Stromal cell of bone marrow (primary cell): ENCODE data around the gene CARD19.
"Not testable (repeated sequence)": the region's sequence is repeated elsewhere in the genome, so short reads cannot be mapped to it uniquely, and the experiment has no call there.

Source experiments
- DNase-seq: peaks from one replicate; pipeline ENCODE4 v3.0.0-alpha.2; 2012; ENCODE audit warnings: low read depth

Gene CARD19

DNA sequence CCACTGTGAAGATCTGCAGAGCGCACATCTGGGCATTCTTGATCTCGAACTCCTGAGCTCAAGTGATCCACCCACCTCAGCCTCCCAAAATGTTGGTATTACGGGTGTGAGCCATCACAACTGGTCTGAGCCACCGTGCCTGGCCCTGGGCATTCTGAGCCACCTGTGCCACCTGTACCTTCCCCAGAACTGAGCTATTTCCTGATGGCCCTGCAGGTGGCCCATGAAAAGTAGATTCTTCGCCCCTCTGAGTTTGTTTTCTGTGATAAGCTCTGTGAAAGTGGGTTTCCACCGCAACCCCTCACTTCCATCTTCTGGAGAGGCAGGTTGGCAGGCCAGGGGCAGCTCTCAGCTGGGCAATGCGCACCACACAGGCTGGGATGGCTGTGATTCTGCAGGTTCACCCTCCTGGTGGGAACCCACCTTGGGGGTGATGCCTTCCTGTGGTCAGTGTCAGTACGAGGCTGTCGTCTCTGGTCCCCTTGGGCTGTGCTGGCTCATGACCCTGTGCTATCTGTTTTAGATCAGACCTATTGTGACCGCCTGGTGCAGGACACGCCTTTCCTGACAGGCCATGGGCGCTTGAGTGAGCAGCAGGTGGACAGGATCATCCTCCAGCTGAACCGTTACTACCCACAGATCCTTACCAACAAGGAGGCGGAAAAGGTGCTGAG is 11.3 kb downstream of the CARD19 start:
- DNase-seq = no peak

DNA sequence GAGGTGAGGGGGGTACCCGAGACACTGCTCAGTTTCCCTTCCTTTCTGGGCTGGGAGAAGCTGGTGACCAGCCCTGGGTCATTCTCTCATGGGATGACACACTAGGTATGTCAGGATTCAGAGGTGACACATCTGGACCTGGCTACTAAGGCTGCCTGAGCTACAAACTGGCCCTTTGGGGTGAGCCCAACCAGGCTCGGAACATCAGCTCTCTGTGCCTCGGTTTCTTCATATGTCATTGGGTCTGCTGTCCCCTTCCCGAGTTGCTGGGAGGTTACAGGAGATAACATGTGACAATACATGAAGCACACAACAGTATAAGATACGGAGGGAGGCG is 11.8 kb downstream of the CARD19 start:
- no peak for DNase-seq

DNA sequence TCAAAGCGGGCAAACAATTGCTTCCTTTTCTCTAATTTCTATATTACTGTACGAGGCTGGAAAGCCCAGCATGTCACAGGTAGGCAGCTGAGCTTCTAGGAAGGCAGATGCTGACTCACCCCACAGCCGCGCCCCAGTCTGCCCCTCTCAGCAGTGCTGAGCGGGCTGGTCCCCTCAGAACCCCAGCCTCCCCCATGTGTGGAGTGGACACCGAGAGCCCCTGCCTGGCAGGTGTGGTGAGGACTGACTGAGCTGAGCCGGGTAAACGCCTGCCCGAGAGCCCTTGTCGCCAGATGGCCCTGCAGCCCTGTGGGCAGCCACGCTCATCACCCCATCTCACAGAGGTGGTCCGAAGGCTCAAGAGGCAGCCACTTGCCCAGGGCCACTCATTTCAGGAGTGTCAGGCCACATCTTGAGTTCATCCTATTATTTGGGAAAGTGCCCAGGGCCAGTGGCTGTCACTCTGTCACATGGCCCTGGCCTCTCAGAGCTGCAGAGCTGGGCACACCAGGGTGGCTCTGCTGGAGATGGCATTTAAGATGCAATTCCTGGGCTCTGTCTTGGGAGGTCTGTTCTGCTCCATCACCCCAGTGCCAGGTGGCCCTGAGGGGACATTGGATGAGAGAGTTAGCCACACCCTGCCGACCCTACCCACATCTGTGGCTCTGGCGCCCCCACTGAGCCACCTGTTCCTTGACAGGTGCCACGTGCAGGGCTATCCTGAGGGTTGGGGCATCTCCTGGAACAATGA is 12.4 kb downstream of the CARD19 start:
- no peak for DNase-seq

DNA sequence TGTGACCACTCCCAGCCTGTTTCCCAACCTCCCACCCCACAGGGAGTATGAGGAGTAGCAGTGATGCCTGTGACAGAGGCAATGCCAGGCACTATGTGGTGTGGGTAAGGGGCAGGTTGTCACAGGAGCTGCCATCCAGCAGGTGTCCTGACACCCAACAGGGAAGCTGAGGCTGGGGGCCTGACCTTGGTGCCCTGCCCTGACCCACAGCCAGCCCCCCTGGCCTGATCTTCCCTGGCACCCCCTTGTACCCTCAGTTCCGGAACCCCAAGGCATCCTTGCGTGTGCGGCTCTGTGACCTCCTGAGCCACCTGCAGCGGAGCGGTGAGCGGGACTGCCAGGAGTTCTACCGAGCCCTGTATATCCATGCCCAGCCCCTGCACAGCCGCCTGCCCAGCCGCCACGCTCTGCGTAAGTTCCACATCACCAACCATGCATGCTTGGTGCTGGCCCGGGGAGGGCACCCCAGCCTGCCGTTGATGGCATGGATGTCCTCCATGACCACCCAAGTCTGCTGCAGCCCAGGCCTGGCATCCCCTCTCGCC is 14.4 kb downstream of the CARD19 start:
- no peak for DNase-seq

DNA sequence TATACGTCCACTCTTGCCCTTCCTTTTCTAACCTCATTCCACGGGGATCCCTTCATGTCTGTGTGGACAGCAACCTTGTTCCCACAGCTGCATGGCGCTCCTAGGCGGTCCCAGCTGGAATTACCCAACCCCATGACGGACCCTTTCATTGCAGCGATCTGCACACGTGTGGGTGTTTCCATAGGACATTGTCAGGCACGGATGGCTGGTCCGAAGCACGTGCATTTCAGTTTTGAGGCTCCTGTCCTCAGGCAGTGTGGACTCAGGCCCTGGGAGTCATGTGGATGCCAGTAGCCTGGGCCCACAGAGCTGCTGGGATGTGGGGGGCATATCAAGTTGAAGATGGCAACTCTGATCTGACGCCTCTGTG is 15.0 kb downstream of the CARD19 start:
- DNase-seq = no peak

DNA sequence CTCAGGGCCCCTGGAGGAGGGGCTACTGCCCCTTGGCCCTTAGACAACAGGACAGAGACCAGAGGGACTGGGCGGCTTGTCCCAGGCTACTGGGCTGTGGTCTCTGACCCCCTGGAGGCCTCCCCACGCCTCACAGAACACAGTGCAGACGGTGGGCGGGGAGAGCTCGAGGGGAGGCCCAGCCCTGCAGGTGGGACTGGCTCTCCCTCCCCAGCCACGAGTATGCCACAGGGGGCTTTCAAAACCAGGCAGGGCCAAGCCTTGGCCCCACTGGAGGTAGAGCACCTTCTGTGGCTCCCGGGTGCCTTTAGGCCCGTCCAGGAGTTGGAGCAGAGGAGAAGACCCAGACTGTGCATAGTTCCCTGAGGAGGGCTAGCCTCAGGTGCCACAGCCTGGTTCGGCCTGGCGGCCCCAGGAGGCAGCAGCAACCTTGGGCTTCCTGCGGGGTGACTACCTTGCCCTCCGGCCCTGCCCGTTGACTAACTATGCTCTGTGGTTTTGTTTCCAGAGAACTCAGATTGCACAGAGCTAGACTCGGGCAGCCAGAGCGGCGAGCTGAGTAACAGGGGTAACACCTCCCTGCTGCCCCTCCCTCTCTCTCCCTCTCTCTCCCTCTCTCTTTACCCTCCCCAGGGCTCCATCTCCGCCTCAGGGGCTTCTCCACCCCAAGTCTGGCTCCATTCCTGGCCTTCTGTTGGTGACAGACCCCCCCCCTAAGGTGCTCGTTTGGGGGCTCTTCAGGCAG is 15.5 kb downstream of the CARD19 start:
- DNase-seq = no peak

DNA sequence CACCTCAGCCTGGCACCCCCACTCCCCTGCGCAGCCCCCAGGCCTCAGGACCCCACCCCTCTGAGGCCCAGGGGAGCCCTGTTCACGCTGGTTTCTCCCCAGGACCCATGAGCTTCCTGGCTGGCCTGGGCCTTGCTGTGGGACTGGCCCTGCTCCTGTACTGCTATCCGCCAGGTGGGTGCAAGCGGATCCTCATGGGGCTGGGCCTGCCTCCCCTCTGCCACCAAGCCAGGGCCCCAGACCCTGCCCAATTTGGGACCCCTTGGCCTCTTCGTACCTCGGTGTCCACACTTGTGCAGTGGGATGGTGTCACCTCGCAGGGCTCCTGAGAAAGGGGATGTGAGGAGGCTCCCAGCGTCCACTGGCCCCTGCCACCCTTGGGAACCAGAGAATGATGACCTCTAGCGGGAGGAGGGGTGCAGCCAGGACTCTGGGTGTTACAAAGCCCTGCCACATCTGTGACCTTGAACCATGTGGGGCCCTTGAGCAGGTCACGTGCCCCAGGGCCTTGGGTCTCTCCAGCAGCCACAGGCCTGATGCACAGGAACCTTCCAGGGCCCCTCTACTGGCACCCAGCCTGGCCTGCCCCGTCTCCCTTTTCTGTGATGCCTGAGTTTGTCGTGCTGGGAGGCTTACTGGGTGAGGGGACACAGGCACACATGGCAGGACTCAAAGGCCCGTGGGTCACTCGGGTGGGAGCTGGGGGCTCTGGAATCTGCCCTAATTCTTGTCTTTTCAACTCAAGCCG is 16.3 kb downstream of the CARD19 start:
- no peak for DNase-seq

DNA sequence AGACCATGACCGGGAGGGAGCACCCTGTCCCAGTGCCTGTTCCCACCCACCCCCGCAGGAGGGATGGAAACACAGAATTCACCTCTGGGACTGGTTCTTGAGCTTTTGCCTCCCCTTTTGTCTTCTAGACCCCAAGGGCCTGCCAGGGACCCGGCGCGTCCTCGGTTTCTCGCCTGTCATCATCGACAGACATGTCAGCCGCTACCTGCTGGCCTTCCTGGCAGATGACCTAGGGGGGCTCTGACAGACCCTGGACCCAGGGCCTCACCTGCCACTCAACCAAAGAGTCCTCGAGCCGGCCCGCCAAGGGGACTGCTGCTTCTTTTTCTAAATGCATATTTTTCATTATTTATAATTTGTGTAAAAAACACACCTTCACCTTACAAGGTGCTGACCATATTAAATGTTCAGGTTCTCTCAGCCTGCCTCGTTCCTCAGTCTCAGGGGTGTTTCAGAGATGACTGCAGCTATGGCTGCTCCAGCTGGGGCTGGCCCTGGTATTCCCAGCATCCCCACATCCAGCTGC is 16.9 kb downstream of the CARD19 start:
- no peak for DNase-seq

DNA sequence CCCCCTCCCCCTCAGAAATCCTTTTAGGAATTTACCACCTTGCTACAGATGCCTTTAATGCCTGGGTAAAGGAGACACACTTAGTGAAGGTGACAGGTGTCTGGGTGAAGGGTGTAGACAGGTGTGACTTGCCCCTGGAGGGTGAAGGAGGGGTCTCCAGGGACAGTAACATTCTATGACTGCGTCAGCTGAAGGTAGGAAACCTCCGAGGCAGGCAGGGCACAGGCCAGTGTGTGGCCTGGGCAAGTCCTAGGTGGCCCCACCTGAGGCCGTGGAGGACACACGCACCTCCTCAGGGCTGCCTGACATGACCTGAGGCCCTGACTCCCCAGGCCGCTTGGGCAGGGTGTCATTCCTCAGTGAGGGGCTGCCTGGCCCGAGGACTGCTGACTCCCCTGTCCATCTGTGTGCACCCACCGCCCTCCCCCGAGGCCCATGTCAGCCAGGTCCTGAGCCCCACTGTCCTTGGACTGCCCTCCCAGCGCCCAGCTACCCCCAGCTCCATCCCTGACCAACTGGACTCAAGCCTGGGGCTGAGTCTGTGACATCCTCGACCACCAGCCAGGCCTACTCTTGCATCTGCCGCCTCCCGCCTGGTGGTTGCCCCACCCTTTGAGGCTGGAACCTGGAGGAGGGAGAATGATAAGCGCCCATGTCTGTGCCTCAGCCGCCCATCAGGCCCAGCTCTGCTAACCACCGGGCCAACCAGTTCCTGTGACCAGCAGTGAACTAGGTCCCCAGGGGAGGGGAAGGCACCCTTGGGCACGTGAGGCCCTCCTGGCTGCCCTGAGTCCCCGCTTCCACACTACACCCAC is 18.4 kb downstream of the CARD19 start:
- no peak for DNase-seq

DNA sequence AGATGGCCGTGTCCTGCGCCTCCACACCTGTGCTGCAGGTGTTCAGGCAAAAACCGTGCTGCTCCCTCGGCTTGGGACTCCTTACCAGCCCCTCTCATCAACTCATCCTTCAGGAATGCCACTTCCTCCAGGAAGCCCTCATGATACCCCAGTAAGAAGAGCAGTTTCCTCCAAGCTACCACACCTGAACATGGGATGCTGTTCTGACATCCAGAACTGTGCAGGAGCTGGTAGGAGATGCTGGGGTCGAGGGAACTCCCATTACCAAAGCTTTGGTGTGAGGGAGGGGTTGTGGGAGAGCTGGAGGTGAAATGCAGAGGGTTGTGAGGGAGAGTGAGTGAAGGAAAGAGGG is 18.9 kb downstream of the CARD19 start:
- DNase-seq = no peak

DNA sequence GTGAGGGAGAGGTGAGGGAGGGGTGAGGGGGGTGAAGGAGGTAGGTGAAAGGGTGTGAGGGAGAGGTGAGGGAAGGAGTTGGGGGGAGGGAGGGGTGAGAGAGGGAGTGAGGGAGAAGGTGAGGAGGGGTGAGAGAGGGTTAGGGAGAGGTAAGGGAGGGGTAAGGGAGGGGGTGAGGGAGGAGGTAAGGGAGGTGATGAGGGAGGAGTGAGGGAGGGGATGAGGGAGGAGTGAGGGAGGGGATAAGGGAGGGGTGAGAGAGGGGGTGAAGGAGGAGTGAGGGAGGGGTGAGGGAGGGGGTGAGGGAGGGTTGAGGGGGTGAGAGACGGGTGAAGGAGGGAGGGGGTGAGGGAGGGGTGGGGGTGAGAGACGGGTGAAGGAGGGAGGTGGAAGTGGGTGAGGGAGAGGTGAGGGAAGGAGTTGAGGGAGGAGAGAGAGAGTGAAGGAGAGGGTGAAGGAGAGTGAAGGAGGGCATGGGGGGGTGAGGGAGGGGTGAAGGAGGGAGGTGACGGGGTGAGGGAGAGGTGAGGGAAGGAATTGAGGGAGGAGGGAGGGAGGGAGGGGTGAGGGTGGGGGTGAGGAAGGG is 19.6 kb downstream of the CARD19 start:
- no peak for DNase-seq

DNA sequence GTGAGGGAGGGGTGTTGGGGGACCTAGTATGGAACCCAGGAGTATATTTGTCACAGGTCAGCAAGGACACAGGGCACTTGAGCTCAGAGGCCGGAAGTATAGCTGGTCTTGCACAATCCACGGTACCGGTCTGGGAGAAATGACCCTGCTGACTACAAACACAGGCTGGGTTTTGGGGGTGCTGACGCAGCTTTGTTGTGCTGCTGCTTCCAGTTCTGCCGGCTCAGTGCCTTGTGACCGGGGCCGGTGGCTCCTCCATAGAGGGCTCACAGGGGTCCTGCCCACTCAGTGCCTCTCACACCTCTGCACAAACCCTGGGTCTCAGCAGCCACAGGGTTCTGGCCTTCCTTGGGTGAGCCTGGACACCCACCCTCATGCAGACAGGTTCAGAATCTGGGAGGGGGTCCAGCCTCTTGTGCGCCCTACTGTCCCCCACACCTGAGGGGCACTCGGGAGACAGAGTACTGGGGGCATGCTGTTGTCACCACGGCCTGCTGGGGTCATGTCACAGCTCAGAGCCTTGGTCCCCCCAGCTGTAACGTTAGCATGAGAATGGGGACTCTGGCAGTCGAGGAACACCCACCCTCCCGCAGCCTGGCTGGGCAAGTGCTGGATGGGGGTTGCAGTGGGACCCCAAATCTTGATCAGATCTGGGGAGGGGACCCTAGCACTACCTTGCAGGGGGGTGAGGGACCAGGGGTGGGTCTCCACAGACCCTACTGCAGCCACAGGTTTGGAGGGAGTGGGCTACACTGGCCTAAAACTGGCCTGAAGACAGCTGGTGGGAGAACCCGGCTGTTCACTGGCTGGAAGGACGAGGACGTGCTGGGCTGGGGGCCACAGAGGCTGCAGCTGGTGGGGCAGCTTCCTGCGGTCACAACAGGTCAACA is 20.3 kb downstream of the CARD19 start:
- peak; percentile 74 for DNase-seq

DNA sequence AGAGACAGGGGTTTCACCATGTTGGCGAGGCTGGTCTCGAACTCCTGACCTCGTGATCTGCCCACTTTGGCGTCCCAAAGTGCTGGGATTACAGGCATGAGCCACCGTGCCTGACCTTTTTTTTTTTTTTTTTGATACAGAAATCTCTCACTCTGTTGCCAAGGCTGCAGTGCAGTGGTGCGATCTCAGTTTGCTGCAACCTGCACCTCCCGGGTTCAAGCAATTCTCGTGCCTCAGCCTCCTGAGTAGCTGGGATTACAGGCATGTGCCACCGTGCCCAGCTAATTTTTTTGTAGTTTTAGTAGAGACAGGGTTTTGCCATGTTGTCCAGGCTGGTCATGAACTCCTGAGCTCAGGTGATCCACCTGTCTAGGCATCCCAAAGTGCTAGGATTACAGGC is 21.5 kb downstream of the CARD19 start:
- DNase-seq = not testable (repeated sequence)

DNA sequence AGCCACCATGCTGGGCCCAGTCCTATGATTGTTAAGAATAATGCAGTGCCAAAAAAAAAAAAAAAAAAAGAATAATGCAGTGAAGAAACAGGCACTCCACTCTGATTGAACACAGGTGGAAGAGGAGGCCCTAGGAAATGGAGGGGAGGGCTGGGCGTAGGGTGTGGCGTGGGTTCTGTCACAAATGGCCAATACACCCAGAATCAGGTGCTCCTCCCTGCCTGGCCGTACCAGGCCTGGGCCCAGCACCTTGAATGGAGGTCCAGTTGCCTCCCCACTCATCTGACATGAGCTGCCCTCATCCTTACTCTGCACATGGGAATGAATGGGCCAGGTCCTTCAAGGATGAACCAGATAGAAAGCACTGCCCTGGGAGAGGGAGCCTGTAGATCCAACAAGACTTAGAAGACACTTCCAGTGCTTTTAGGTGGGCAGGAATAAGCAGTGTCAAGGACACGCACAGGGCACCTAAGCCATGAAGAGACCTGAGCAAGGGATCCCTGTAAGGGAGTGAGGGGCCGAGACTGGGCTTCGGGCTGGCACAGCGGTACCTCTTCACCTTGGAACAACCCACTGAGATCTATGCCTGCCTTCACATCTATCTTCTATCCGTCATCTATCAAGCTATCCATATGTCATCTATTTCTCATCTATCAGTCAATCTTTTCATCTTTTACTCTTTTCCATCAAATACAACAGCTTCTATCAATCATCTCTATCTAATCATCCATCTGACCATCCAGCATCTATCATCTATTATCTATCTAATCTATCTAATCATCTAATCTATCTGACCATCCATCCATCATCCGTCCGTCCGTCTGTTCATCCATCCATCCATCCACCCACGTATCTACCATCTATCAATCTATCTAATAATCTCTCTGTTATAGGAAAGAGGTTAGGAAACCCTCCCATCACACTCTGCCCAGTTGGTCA is 22.2 kb downstream of the CARD19 start:
- no peak for DNase-seq

DNA sequence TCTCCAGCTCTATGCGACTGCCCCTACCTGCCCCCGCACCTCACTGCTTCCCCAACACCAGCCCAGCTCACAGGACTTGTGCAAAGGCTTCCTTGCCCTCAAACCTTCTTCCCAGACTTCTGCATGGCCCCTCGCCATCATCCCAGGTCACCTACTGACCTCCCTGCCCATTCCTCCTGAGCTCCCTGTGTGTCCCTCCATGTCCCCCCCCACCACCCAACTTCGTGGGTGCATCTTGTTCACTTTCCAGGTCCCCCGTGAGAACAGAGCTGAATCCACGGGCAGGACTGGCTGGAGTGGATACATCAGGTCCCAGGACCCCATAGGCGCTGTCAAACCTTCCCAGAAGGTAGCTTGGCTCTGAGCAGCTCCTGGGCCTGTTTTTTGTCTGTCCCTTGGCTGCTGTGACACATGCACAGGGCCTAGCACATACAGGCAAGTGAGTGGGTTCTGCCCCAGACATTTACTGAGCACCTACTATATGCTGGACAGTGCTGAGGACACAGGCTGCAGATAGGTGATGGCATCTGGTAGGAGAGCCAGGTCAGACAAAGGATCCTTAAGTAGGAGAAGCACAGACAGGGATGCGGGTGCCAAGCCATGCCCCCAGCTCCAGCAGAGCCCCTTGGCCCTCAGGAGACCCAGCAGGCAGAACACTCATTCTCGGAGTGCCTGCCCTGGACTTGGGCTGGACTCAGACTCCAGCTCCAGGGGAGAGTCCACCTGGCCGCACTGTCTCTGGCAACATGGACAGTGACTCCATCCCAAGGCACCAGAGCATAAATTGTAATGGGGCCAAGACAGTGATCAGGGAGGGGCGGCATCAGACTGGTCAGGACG is 23.1 kb downstream of the CARD19 start:
- DNase-seq = no peak

DNA sequence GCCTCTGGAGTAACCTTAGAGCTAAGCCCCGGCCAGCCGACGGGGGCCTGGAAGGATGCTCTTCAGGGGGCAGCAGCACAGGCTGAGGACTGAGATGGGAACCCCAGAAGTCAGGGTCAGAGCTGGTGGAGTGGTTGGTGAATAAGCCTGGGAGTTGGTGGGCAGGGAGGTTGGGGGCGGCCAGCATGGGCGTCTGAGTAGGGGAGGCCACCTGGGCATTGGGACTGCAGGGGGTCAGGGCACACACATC is 23.6 kb downstream of the CARD19 start:
- no peak for DNase-seq

DNA sequence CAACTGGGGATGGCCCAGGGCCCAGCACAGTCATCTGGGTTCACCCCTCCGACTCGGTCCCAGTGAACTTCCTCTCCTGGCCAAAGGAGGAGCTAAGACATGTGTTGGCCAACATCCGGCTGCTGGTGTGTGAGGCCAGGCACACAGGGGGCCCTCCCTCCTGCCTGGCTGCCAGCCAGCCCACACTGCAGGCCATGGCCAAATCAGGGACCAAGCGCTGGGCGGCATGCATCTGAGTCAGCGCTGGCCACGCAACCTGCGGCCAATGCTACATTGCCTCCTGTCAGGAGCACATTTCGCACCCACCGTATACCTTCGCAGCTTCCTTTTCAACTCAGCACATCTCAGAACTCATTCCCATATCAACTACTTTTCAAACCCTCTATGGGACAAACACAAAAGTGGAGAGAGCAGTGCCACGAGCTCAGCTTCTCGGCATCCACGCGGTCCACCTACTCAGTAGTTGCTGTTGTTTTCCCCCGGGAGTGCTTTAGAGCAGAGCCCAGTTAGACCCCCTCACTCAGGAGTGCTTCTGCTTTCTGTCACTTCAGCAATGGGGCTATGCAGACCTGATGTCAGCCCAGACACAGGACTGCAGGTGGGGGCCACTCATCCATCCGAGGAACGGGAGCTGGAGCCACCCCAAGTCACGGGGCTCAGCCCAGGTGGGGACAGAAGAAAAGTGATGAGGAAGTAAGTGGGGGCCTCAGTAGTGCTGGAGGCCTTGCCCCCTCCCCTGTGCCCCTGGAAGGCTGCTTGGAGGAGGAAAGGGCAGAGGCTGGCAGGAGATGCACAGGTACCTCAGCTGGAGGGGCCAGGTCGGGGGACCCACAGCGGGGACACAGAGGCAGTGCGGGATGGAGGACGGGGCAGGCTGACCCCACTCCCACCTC is 24.2 kb downstream of the CARD19 start:
- peak; percentile 87 for DNase-seq
